ENCODE measurements around the gene DNM2.

GRCh38 chr19:10768369-10768768, 50.5 kb downstream of the DNM2 start:
- TF ChIP-seq, protein P1, sequence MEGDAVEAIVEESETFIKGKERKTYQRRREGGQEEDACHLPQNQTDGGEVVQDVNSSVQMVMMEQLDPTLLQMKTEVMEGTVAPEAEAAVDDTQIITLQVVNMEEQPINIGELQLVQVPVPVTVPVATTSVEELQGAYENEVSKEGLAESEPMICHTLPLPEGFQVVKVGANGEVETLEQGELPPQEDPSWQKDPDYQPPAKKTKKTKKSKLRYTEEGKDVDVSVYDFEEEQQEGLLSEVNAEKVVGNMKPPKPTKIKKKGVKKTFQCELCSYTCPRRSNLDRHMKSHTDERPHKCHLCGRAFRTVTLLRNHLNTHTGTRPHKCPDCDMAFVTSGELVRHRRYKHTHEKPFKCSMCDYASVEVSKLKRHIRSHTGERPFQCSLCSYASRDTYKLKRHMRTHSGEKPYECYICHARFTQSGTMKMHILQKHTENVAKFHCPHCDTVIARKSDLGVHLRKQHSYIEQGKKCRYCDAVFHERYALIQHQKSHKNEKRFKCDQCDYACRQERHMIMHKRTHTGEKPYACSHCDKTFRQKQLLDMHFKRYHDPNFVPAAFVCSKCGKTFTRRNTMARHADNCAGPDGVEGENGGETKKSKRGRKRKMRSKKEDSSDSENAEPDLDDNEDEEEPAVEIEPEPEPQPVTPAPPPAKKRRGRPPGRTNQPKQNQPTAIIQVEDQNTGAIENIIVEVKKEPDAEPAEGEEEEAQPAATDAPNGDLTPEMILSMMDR (IDR thresholded peaks at IDR 0.05), result no peak
- no peak for TF ChIP-seq POLR2A (IDR thresholded peaks at IDR 0.05)
